Effector CD8-positive, alpha-beta T cell (primary cell): ENCODE results near the gene CD247.
A peak's percentile ranks its signal among the peaks of the same experiment; 100 is the strongest.

Source experiments
- DNase-seq: peaks from one replicate; lab custom pipeline; 2025; lab: John Stamatoyannopoulos, UW

CD247 gene

GRCh38 chr1:167512046-167512654, 6.2 kb downstream of the CD247 start:
- no peak for DNase-seq

- DNase-seq: no peak
These were observed 6.8 kb downstream of the CD247 start for GRCh38 chr1:167511374-167511986.

GRCh38 chr1:167510881-167511280, 7.4 kb downstream of the CD247 start:
- no peak for DNase-seq

GRCh38 chr1:167510244-167510643, 8.1 kb downstream of the CD247 start:
- no peak for DNase-seq

GRCh38 chr1:167509587-167509986, 8.7 kb downstream of the CD247 start:
- DNase-seq: no peak

- DNase-seq: no peak
These were observed 10.6 kb downstream of the CD247 start for GRCh38 chr1:167507719-167508118.

GRCh38 chr1:167504467-167504827, 13.9 kb downstream of the CD247 start:
- no peak for DNase-seq

DNA sequence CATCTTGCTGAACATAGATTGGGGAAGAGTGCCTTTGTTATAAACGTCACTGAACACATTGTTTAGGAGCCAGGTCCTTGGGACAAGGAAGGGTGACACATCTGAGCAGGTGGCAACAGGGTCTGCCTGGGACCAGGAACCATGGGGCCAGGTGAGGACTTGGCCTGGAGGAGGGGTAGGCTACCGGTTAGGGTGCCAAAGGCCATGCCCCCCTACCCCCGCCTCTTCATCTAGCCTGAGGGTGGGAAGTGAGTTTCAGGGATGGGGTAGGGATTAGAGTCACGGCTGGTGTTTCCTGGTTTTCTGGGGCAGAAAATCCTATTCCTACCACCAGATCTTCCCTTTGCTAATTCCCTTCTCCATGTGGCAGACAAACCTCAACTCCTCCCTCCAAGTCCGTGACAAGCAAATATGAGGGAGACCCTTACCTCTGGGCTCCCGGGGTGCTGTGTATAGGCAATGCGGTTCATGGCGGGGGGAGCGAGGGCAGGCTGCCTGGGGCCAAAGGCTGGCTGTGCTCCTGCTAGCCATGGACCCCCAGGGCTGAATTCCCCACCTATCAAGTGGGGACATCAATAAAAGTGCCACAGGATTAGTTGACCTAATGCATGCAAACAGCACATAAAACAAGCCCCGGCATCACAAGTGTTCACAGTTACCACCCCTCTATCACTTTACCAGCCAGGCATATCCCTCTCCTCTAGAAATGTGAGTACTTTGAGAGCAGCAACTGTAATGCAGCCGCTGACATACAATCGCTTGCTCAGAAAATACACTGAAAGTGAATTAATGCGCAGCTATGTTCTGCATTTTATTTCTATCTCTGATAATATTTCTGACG, 14.5 kb downstream of the CD247 start:
- DNase-seq: no peak

- DNase-seq: no peak
These were observed 15.4 kb downstream of the CD247 start for GRCh38 chr1:167502719-167503462.

GRCh38 chr1:167502192-167502551, 16.2 kb downstream of the CD247 start:
- no peak for DNase-seq

DNA sequence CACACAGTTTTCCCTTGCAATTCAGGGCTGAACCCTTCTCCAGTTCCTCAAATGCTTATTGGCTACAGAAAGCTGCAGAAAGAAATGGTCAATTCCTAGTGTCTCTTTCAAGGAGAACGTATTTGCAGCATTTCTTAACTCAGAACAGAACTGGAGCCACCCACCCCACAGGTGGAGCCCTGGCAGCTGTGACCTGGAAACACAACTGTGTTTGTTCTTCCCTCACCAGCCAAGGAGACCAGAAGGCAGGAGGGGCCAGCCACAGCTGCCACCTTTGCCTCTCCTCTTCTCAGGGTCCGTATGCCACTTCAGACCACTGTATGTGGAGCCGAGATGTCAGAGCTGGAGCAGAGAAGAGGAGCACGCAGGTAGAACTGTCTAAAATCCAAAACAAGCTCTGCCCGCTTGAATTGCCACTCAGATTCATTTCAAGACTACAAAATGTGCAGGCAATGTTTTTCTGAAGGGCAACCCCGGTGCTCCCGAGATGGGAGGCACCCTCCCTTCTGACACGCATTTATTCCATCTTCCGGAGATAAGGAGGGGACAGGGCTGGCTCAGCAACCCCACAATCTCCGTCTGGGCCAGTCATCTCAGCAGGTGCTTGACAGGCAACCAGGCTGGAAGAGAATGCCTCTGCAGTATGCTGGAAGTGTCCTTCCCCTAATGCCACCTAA, 16.7 kb downstream of the CD247 start:
- DNase-seq: no peak

- DNase-seq: no peak
These were observed 18.0 kb downstream of the CD247 start for GRCh38 chr1:167500283-167500860.

DNA sequence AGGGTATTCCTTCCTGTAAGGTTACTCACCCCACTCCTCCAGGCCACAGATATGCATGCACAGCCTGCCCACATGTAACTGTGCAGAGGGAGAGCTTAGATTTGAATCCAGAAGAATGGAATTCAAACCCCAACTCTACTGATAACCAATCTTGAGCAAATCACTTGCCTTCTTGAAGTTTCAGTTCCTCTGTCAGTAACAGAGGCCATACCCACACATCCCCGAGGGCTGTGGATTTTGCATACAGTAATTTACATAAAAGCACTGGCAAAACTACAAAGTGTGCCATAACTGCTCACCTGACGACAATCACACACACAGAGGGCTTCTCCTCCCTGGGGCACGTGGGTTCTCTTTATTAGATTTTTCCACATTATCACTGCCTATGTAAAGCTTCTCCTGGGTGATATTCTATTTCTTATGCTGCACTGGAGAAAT, 18.6 kb downstream of the CD247 start:
- DNase-seq: no peak

DNA sequence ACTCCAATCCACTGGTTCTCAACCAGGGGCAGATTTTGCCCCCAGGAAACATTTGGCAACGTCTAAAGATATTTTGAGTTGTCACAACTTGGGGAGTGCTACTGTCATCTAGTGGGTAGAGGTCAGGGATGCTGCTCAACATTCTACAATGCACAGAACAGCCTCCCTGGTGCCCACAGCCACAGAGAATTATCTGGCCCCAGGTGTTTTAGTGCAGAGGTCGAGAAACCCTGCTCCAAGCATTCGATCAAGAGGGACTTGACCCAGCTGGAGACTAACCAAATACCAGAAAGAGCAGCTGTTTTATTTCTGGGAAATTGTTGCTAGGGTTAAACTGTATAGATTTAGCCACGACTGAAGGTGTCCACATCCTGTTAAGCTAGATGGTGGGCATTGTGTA, 19.2 kb downstream of the CD247 start:
- no peak for DNase-seq

GRCh38 chr1:167496797-167497619, 21.3 kb downstream of the CD247 start:
- DNase-seq: no peak

- no peak for DNase-seq
These were observed 25.0 kb downstream of the CD247 start for GRCh38 chr1:167493372-167493771.

DNA sequence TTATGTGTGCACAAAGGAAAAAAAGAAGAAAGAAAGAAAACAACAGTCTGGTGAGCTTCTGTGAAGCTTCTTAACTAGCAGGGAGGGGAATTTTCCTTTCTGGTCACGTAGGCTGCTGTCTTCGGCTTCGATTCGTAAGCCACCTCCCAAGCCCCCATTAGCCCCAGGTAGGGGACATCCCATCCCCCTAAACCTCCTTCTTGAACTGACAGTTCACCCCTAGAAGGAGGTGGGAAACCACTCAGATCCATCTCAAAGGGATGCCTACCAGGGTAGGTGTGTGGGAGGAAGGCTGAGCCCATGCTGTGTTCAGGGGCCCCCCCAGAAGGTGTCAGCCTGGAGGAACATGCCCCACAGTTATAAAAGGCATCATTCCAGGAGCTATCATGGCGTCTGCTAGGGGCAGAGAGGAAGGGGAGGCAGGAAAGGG, 25.8 kb downstream of the CD247 start:
- DNase-seq: peak; percentile 42

GRCh38 chr1:167491586-167492461, 26.5 kb downstream of the CD247 start:
- no peak for DNase-seq

- no peak for DNase-seq
These were observed 27.6 kb downstream of the CD247 start for GRCh38 chr1:167490765-167491164.
